NCI-H1694 treated with DMSO at 0.1 percent for 48 hours (cell line): ENCODE data around the gene KCNT1.
"Not testable (repeated sequence)": the region's sequence is repeated elsewhere in the genome, so short reads cannot be mapped to it uniquely, and the experiment has no call there.

Experiments
- DNase-seq: peaks from one replicate; lab custom pipeline; 2025; lab: John Stamatoyannopoulos, UW

The KCNT1 gene

GRCh38 chr9:135672786-135673185 lies 29.2 kb upstream of the KCNT1 start:
- DNase-seq: not testable (repeated sequence)

- DNase-seq: no peak
These were observed 28.0 kb upstream of the KCNT1 start for GRCh38 chr9:135673941-135674340.

GRCh38 chr9:135674977-135675376 lies 27.0 kb upstream of the KCNT1 start:
- no peak for DNase-seq

GRCh38 chr9:135676891-135677290 lies 25.1 kb upstream of the KCNT1 start:
- DNase-seq: no peak

GRCh38 chr9:135677641-135678168 lies 24.3 kb upstream of the KCNT1 start:
- no peak for DNase-seq

GRCh38 chr9:135678236-135679017 lies 23.6 kb upstream of the KCNT1 start:
- DNase-seq: no peak

GRCh38 chr9:135680056-135680455 lies 21.9 kb upstream of the KCNT1 start:
- DNase-seq: no peak

GRCh38 chr9:135681161-135681560 lies 20.8 kb upstream of the KCNT1 start:
- no peak for DNase-seq

GRCh38 chr9:135683401-135684034 lies 18.5 kb upstream of the KCNT1 start:
- DNase-seq: no peak

- DNase-seq: no peak
These were observed 17.3 kb upstream of the KCNT1 start for GRCh38 chr9:135684691-135685090.

- DNase-seq: no peak
These were observed 14.8 kb upstream of the KCNT1 start for GRCh38 chr9:135687216-135687615.

GRCh38 chr9:135689011-135689410 lies 13.0 kb upstream of the KCNT1 start:
- no peak for DNase-seq

- no peak for DNase-seq
These were observed 11.0 kb upstream of the KCNT1 start for GRCh38 chr9:135690836-135691570.

GRCh38 chr9:135692410-135692809 lies 9.6 kb upstream of the KCNT1 start:
- DNase-seq: no peak

- no peak for DNase-seq
These were observed 8.7 kb upstream of the KCNT1 start for GRCh38 chr9:135693265-135693664.

- no peak for DNase-seq
These were observed 8.2 kb upstream of the KCNT1 start for GRCh38 chr9:135693771-135694170.

- DNase-seq: no peak
These were observed 7.6 kb upstream of the KCNT1 start for GRCh38 chr9:135694414-135694813.

- DNase-seq: no peak
These were observed 6.9 kb upstream of the KCNT1 start for GRCh38 chr9:135695036-135695435.

- no peak for DNase-seq
These were observed 6.3 kb upstream of the KCNT1 start for GRCh38 chr9:135695642-135696041.

GRCh38 chr9:135696446-135696845 lies 5.5 kb upstream of the KCNT1 start:
- DNase-seq: no peak

- DNase-seq: no peak
These were observed 4.8 kb upstream of the KCNT1 start for GRCh38 chr9:135697226-135697625.

GRCh38 chr9:135698236-135698635 lies 3.7 kb upstream of the KCNT1 start:
- DNase-seq: no peak

- DNase-seq: no peak
These were observed 3.2 kb upstream of the KCNT1 start for GRCh38 chr9:135698767-135699166.
